Measurements from ENCODE around the gene CHRM5. TPM values are rescaled to one million over a fixed set of nuclear protein-coding genes. Genes with fewer than 3 reads are reported as not detected.

The CHRM5 gene
- total RNA-seq, 1 experiment from 2014 or later: not detected

DNA sequence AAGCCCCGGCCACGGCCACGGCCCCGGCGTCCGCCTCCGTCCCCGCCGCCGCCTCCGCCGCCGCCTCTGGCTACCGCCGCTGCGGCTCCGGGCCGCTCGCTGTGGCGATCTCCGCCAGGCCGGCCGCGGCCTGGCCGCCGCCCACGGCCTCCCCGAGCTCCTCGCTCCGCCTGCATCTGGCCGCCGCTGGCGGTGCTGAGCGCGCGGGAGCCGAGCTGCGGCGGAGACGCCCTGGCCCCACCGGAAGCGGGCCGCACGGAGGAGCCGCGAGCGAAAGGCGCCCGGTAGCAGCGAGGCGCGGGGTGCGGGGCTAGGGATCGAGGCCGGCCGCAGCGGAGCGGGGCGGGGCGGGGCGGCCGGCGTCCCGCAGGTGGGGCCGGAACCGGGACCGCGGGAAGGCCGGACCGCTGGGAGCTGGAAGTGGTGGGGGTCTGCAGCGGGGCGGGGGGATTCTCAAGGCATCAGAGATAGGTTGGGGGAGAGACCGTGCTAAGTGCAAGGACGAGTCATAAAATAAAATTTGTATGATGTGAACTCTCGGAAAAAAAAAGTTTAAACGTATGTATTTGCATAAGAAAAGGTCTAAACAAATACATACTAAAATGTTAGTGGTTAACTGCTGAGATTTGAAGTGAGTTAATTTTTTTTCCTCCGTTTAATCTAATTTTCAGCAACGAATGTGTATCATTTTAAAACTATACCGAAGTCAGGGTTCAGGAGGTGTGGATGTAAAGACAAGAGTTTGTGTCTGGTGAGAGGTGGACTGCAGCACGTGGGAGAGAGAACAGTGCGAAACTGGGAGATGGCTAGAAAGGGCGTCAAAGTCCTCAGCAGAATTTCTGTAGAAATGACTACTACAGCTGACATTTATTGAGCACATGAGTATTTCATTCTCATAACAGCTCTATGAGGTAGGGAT, 70.8 kb downstream of the CHRM5 start, which contains the start of gene AVEN:
Gene AVEN, minus strand, starts transcription at position 334 of the 919 bp plus-strand sequence. Its CDS starts 158 bp downstream, at position 176.
- peak within 1 kb of the TSS; percentile 99 for H3K4me2 ChIP-seq (ENCODE audit: low read length)
- peak within 1 kb of the TSS; percentile 59 to 80 for H3K4me3 ChIP-seq (replicated peaks in 1 of 2; ENCODE audit: low read depth in 1 of 2, low read length in 2 of 2)
- H3K79me2 ChIP-seq (ENCODE audit: insufficient read depth, low read length): no peaks in the 10 kb centered on the region
- H2AFZ ChIP-seq (ENCODE audit: low read depth, low read length, poor library complexity, severe bottlenecking): peak within 1 kb of the TSS; percentile 85
- no peaks in the 10 kb centered on the region for H3K9me2 ChIP-seq (ENCODE audit: insufficient read depth)
- no peak for DNase-seq (ENCODE audit: low read depth, low spot score)
- peak within 1 kb of the TSS; percentile 77 for H3K9ac ChIP-seq (ENCODE audit: low read length)
- peak within 1 kb of the TSS; percentile 87 for H3K27ac ChIP-seq (ENCODE audit: low read depth, low read length)
- peak; percentile 70 for ATAC-seq
- ChIA-PET RAD21 (ENCODE audit: low non-redundant PET in 1 of 2, low total read pairs in 2 of 2, uncharacterized antibody in 2 of 2, unreplicated experiment in 2 of 2) (no interaction called here), CTCF (no interaction called here), POLR2A (no interaction called here)
- H3K36me3 ChIP-seq (ENCODE audit: control insufficient read depth in 1 of 2, insufficient read depth in 2 of 2, low read length in 2 of 2): no peaks in the 10 kb centered on the region
- H4K20me1 ChIP-seq (ENCODE audit: insufficient read depth): no peaks in the 10 kb centered on the region
- intact Hi-C loops (cut with micrococcal nuclease): no loop called here
- BruUV-seq (replicated peaks): TSS peak; percentile 86
- TF ChIP-seq SIN3A (IDR thresholded peaks at IDR 0.05; ENCODE audit: low read depth): no peak
- TF ChIP-seq RAD21 (IDR thresholded peaks at IDR 0.05; ENCODE audit: low read depth): no peak
- TF ChIP-seq CBX3 (IDR thresholded peaks at IDR 0.05; ENCODE audit: low read depth): no peak
- TF ChIP-seq ZFX (IDR thresholded peaks at IDR 0.05): peak; percentile 98
- no peak for TF ChIP-seq ZNF274 (IDR thresholded peaks at IDR 0.05; ENCODE audit: low read depth, low read length)
- TF ChIP-seq, protein P1, sequence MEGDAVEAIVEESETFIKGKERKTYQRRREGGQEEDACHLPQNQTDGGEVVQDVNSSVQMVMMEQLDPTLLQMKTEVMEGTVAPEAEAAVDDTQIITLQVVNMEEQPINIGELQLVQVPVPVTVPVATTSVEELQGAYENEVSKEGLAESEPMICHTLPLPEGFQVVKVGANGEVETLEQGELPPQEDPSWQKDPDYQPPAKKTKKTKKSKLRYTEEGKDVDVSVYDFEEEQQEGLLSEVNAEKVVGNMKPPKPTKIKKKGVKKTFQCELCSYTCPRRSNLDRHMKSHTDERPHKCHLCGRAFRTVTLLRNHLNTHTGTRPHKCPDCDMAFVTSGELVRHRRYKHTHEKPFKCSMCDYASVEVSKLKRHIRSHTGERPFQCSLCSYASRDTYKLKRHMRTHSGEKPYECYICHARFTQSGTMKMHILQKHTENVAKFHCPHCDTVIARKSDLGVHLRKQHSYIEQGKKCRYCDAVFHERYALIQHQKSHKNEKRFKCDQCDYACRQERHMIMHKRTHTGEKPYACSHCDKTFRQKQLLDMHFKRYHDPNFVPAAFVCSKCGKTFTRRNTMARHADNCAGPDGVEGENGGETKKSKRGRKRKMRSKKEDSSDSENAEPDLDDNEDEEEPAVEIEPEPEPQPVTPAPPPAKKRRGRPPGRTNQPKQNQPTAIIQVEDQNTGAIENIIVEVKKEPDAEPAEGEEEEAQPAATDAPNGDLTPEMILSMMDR (IDR thresholded peaks at IDR 0.05 in 2 of 3, conservative IDR thresholded peaks at IDR 0.05 in 1 of 3; ENCODE audit: borderline replicate concordance in 1 of 3, insufficient read depth in 1 of 3, low read depth in 2 of 3, low read length in 2 of 3): no peak
- no peak for TF ChIP-seq JUND (IDR thresholded peaks at IDR 0.05)
- H3K27me3 ChIP-seq (ENCODE audit: insufficient read depth, low read length): no peaks in the 10 kb centered on the region
- H3K9me3 ChIP-seq (ENCODE audit: control insufficient read depth in 1 of 2, insufficient read depth in 1 of 2, low read depth in 1 of 2, low read length in 2 of 2): no peaks in the 10 kb centered on the region
- peaks cover 4 to 18% of the 10 kb centered on the region in 2 experiments; a peak in 3 of 4 replicates for H3K4me1 ChIP-seq (ENCODE audit: control insufficient read depth in 1 of 2, insufficient read depth in 2 of 2, low read length in 2 of 2)
